Activated CD4-positive, alpha-beta T cell treated with anti-CD3 and anti-CD28 coated beads, Interleukin-10, Interleukin-2, amounts not matched to agents 100 ng/mL and 50 ng/mL, durations not matched to agents 16 hours and 8 hours (primary cell): Measurements from ENCODE around the gene ATG13.
"Not testable (repeated sequence)": the region's sequence is repeated elsewhere in the genome, so short reads cannot be mapped to it uniquely, and the experiment has no call there.

ENCODE experiments used
- DNase-seq: peaks from one replicate; pipeline ENCODE4 v3.0.0-alpha.2; 2020

ATG13 gene

GRCh38 chr11:46617134-46617971, at the start of gene ATG13, which contains the start of gene HARBI1:
ATG13 (plus strand) TSS chr11:46617553; CDS start chr11:46644292, 26,739 bp downstream.
HARBI1 (minus strand) TSS chr11:46617227; CDS start chr11:46616237, 990 bp downstream.
- peak; percentile 94 for DNase-seq

GRCh38 chr11:46570790-46571398, 46.5 kb upstream of the ATG13 start:
- DNase-seq: no peak

GRCh38 chr11:46574656-46575055, 42.7 kb upstream of the ATG13 start:
- DNase-seq: peak; percentile 31

GRCh38 chr11:46577058-46577457, 40.3 kb upstream of the ATG13 start:
- DNase-seq: no peak

- no peak for DNase-seq
Observed at GRCh38 chr11:46582588-46582987, 34.8 kb upstream of the ATG13 start.

- not testable (repeated sequence) for DNase-seq
Observed at GRCh38 chr11:46583513-46583912, 33.8 kb upstream of the ATG13 start.

- DNase-seq: no peak
Observed at GRCh38 chr11:46588131-46588530, 29.2 kb upstream of the ATG13 start.

- no peak for DNase-seq
Observed at GRCh38 chr11:46588915-46589314, 28.4 kb upstream of the ATG13 start.

- DNase-seq: no peak
Observed at GRCh38 chr11:46590740-46591605, 26.4 kb upstream of the ATG13 start.

- DNase-seq: peak; percentile 89
Observed at GRCh38 chr11:46593550-46594373, 23.6 kb upstream of the ATG13 start, which contains the start of gene AMBRA1. AMBRA1 (minus strand) TSS chr11:46594023; CDS start chr11:46548380, 45,643 bp downstream.

GRCh38 chr11:46594374-46594700, 23.0 kb upstream of the ATG13 start:
- no peak for DNase-seq

GRCh38 chr11:46594785-46595184, 22.6 kb upstream of the ATG13 start:
- no peak for DNase-seq

- DNase-seq: no peak
Observed at GRCh38 chr11:46597155-46597554, 20.2 kb upstream of the ATG13 start.

- DNase-seq: peak; percentile 61
Observed at GRCh38 chr11:46597609-46598219, 19.6 kb upstream of the ATG13 start.

GRCh38 chr11:46599340-46600193, 17.8 kb upstream of the ATG13 start:
- DNase-seq: no peak

- DNase-seq: no peak
Observed at GRCh38 chr11:46600194-46600960, 17.0 kb upstream of the ATG13 start.

- DNase-seq: no peak
Observed at GRCh38 chr11:46601129-46601528, 16.2 kb upstream of the ATG13 start.

GRCh38 chr11:46603704-46604308, 13.5 kb upstream of the ATG13 start:
- no peak for DNase-seq

GRCh38 chr11:46604796-46605195, 12.6 kb upstream of the ATG13 start:
- DNase-seq: no peak

GRCh38 chr11:46607516-46607915, 9.8 kb upstream of the ATG13 start:
- DNase-seq: no peak
